ENCODE results near the gene SPTLC3. TPM values are rescaled to one million over a fixed set of nuclear protein-coding genes. Genes with fewer than 3 reads are reported as not detected.

The SPTLC3 gene
- total RNA-seq, 1 donor from 2014 or later: 18.7 TPM

GRCh38 chr20:13017235-13017634 lies 8.5 kb downstream of the SPTLC3 start:
- DNase-seq: no peak
- no peak overlapping the region for H3K4me3 ChIP-seq
- H3K27me3 ChIP-seq (ENCODE audit: low read depth): no peaks in the 10 kb centered on the region
- TF ChIP-seq CTCF (IDR thresholded peaks at IDR 0.05): no peak
- peak in 1 of 2 donors; percentile 24 for ATAC-seq
- H3K27ac ChIP-seq: no peak overlapping the region
- H3K9me3 ChIP-seq: peaks cover 13% of the 10 kb centered on the region
- peaks cover 6% of the 10 kb centered on the region for H3K4me1 ChIP-seq
- H3K36me3 ChIP-seq: no peaks in the 10 kb centered on the region
- intact Hi-C loops (cut with DNase I): no loop called here

GRCh38 chr20:13017883-13018535 lies 9.2 kb downstream of the SPTLC3 start:
- no peaks in the 10 kb centered on the region for H3K27me3 ChIP-seq (ENCODE audit: low read depth)
- intact Hi-C loops (cut with DNase I): no loop called here
- TF ChIP-seq CTCF (IDR thresholded peaks at IDR 0.05): no peak
- no peaks in the 10 kb centered on the region for H3K4me1 ChIP-seq
- no peak overlapping the region for H3K27ac ChIP-seq
- H3K4me3 ChIP-seq: no peak overlapping the region
- H3K9me3 ChIP-seq: peaks cover 13% of the 10 kb centered on the region
- no peaks in the 10 kb centered on the region for H3K36me3 ChIP-seq
- no peak for DNase-seq
- peak in 1 of 2 donors; percentile 46 for ATAC-seq

DNA sequence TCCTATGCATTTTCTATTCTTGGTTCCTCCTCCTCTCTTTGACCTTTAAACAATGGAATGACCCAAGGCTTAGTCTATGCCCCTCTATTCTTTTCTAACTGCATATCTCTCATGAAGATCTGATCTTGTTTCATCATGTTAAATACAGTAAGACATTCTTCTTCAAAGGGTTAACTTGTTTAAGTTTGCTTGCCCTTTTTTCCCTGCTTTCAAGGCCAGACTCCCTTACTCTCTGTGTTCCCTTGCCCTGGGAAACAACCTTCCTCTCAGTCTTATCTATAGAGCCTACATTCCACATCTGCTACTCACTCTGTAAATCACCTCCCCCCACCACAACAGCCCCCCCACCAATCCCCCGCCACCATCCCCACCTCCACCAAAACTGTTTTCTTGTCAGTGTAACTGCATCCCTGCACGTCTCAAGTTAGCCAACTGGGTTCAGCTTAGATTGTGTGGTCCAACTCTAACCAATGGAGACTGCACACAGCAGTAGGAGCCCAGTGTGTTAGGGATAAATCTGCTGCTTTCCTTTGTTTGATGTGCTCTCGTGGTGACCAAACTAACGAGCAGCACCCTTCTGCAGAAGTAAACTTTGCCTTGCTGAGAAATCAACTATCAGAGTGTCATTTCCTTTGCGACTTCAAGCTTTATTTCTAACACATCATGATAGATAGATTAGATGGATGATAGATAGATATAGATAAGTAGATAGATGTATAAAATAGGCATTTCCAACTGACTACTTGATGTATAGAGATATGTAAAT lies 12.6 kb downstream of the SPTLC3 start:
- Histone ChIP-seq H3K27ac (no peak overlapping the region), H3K4me3 (no peak overlapping the region), H3K4me1 (no peaks in the 10 kb centered on the region), H3K27me3 (ENCODE audit: low read depth) (no peaks in the 10 kb centered on the region), H3K9me3 (peaks cover 13% of the 10 kb centered on the region), H3K36me3 (no peaks in the 10 kb centered on the region)
- intact Hi-C loops (cut with DNase I): no loop called here
- DNase-seq (no peak), ATAC-seq (no peak)
- no peak for TF ChIP-seq CTCF (IDR thresholded peaks at IDR 0.05)

- TF ChIP-seq CTCF (IDR thresholded peaks at IDR 0.05): no peak
- no peak overlapping the region for H3K4me3 ChIP-seq
- peaks cover 13% of the 10 kb centered on the region for H3K9me3 ChIP-seq
- intact Hi-C loops (cut with DNase I): no loop called here
- ATAC-seq (no peak), DNase-seq (no peak)
- H3K27me3 ChIP-seq (ENCODE audit: low read depth): no peaks in the 10 kb centered on the region
- H3K4me1 ChIP-seq: no peaks in the 10 kb centered on the region
- no peak overlapping the region for H3K27ac ChIP-seq
- H3K36me3 ChIP-seq: no peaks in the 10 kb centered on the region
Observed at GRCh38 chr20:13022401-13023155, 13.8 kb downstream of the SPTLC3 start.

- ATAC-seq (no peak), DNase-seq (no peak)
- Histone ChIP-seq H3K4me1 (no peaks in the 10 kb centered on the region), H3K27me3 (ENCODE audit: low read depth) (no peaks in the 10 kb centered on the region), H3K4me3 (no peak overlapping the region), H3K9me3 (peaks cover 13% of the 10 kb centered on the region), H3K36me3 (no peaks in the 10 kb centered on the region), H3K27ac (no peak overlapping the region)
- intact Hi-C loops (cut with DNase I): no loop called here
- no peak for TF ChIP-seq CTCF (IDR thresholded peaks at IDR 0.05)
Observed at GRCh38 chr20:13024596-13024995, 15.8 kb downstream of the SPTLC3 start.

All from lower lobe of right lung (tissue), 2 donors.